Glomerular visceral epithelial cell (primary cell): ENCODE measurements around the gene SPATA17.
"Not testable (repeated sequence)": the region's sequence is repeated elsewhere in the genome, so short reads cannot be mapped to it uniquely, and the experiment has no call there.

Experiments used
- DNase-seq: peaks from one replicate; pipeline ENCODE4 v3.0.0-alpha.2; 2016; ENCODE audit errors: extremely low spot score

Gene SPATA17

GRCh38 chr1:217674028-217674729 is 43.0 kb downstream of the SPATA17 start:
- no peak for DNase-seq

GRCh38 chr1:217681806-217682205 is 50.7 kb downstream of the SPATA17 start:
- DNase-seq: no peak

DNA sequence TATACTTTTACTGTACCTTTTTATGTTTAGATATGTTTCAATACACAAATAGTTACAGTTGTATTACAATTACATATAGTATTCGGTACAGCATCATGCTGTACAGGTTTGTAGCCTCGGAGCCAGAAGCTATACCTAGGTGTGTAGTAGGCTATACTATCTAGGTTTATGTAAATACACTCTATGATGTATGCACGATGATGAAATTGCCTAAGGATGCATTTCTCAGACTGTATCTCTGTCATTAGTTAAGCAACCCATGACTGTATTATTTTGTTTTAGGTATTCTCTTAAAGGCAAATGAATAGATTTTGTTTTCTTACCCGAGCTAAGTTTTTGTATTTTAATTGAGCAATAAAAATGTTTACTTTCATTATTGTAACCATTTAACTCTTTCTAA is 56.4 kb downstream of the SPATA17 start:
- DNase-seq: no peak

GRCh38 chr1:217696140-217696539 is 65.0 kb downstream of the SPATA17 start:
- DNase-seq: not testable (repeated sequence)

DNA sequence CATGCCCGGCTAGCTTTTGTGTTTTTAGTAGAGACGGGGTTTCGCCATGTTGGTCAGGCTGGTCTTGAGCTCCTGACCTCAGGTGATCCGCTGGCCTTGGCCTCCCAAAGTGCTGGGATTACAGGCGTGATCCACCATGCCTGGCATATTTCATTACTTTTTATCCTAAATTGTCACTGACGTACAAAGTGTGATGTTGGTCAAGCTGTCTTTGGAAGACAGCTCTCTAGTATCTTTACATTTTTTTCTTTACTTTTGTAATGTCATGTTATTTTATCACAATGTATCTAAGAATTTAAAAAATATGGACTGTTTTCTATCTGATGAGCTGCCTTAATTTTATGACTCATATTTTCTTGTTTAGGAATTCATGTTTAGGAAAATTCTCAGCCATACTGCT is 72.2 kb downstream of the SPATA17 start:
- DNase-seq: no peak

- DNase-seq: no peak
Observed at GRCh38 chr1:217712925-217713597, 81.9 kb downstream of the SPATA17 start.

- DNase-seq: no peak
Observed at GRCh38 chr1:217715681-217716080, 84.5 kb downstream of the SPATA17 start.

DNA sequence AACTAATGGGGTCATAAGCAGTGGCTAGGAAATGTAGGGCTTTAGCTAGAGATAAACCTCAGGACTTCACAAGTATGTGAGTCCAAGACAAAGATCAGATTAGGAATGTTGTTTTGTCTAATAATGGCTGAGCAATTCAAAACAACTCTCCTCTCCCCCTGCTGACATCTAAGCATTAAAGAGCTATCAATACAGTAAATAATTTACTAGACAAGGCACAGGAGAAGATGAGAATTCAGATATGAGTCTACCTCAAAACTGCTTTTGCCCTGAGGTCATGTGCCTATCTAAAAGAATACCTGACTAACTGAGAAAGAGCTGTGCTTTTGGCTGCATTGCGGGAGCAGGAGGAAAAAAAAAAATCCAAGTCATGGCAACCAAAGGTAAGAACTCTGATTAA is 86.8 kb downstream of the SPATA17 start:
- DNase-seq: peak; percentile 6

- DNase-seq: peak; percentile 49
Observed at GRCh38 chr1:217718873-217719272, 87.7 kb downstream of the SPATA17 start.

DNA sequence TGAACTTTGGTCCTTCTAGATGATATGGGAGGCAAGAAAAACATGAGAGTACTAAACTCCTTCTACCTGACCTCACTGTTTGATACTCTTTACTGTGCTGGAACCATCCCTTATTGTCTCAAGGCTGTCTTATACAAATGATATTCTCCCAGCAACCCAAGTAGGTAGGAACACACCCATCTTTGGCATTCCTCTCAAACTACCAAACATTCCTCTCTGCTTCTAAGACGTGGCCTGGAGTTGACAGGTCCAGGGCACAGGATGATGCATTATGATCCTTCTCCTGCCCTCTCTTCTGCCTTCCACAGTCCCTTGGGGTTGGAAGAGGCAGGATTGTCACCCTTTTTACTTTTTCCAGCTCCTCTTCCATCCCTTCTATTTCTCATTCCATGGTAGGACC is 90.5 kb downstream of the SPATA17 start:
- DNase-seq: no peak

- no peak for DNase-seq
Observed at GRCh38 chr1:217734973-217735372, 103.8 kb downstream of the SPATA17 start.

- DNase-seq: peak; percentile 29
Observed at GRCh38 chr1:217747156-217747769, 116.1 kb downstream of the SPATA17 start.

- no peak for DNase-seq
Observed at GRCh38 chr1:217769768-217770167, 138.6 kb downstream of the SPATA17 start.

- DNase-seq: no peak
Observed at GRCh38 chr1:217770918-217771317, 139.8 kb downstream of the SPATA17 start.

DNA sequence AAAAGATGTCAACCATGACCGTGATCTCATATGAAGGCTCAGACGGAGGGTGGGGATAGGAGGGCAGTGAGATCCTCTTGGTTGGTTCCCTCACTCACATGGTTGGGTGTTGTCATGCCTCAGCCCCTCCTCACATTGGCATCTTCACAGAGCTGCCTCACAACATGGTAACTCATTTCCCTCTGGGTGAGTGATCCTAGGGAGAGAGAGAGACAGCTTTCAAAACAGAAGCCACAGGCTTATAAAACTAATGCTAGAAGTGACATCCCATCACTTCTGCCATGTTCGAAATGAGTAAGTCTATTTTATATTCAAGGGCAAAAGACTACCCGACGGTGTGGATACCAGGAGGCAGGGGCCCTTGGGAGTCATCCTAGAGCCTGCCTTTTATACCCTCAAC is 145.5 kb downstream of the SPATA17 start:
- DNase-seq: no peak

DNA sequence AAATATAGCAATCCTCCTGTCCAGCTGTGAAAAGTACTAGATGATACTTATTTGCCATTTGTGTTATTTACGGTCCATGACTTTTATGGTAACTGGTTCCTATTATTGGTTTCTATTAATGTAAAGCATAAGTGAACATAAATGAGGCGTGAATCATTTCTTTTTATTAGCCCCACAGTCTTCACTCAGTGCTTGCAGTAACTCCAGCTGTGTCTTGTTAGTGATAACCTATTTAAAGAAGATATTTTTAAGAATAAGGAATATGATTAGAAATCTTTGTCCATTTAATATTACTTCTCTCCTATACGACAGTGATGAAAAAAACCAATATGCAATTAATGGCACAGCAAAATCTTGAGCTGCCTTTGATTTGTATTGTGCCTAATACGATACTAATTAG is 149.9 kb downstream of the SPATA17 start:
- DNase-seq: no peak

GRCh38 chr1:217791091-217791490 is 159.9 kb downstream of the SPATA17 start:
- DNase-seq: no peak

DNA sequence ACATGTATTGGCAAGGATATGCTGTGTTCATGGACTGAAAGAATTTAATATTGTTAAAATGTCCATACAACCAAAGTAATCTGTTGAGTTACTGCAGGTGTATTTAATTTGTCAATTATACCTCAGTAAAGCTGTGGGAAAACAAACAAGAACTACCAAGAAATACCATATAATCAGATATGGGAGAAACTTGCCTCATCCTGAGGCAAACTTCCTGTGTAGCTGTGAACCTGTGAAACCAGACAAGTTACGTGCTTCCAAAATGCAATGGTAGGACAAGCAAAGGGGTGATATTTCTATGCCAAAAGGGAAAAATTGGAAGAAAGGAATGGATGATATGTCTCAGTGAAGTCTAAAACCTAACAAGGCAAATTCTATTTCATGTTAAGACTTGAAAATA is 174.6 kb downstream of the SPATA17 start:
- no peak for DNase-seq

GRCh38 chr1:217812175-217812574 is 181.0 kb downstream of the SPATA17 start:
- DNase-seq: no peak

GRCh38 chr1:217813031-217813430 is 181.9 kb downstream of the SPATA17 start:
- DNase-seq: no peak

- DNase-seq: no peak
Observed at GRCh38 chr1:217837691-217838090, 206.5 kb downstream of the SPATA17 start.

DNA sequence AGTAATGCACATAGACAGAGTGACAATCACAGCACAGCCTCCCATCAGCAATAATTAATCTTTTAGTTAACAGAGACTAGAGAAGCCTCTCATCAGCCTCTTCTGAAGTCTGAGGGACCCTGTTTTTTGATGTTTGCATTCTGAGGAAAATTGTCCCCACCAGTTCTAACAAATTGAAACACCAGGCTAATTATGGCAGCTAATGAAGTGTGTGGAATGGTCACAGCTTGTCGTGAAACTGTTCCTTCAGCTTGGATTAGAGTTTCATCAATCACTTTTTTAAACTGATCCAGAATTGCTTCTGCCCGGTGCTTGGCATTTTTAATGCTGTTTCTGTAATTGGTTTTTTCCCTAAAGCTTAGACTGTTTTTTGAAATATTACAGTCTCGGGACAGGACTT is 208.0 kb downstream of the SPATA17 start:
- DNase-seq: no peak

GRCh38 chr1:217846733-217847132 is 215.6 kb downstream of the SPATA17 start:
- no peak for DNase-seq
